ENCODE results near the gene NDUFB10. TPM values are rescaled to one million over a fixed set of nuclear protein-coding genes. Genes with fewer than 3 reads are reported as not detected.

NDUFB10 gene
- total RNA-seq, 1 experiment from 2014 or later = 206 TPM

GRCh38 chr16:1998852-1999801, 39.8 kb downstream of the NDUFB10 start:
- no peak for DNase-seq (ENCODE audit: extremely low read depth, low read depth)

GRCh38 chr16:1999866-2000514, 40.7 kb downstream of the NDUFB10 start:
- DNase-seq (ENCODE audit: extremely low read depth, low read depth) = no peak

GRCh38 chr16:2001035-2001434, 41.7 kb downstream of the NDUFB10 start:
- DNase-seq (ENCODE audit: extremely low read depth, low read depth) = no peak

GRCh38 chr16:2001456-2002355, 42.4 kb downstream of the NDUFB10 start:
- no peak for DNase-seq (ENCODE audit: extremely low read depth, low read depth)

DNA sequence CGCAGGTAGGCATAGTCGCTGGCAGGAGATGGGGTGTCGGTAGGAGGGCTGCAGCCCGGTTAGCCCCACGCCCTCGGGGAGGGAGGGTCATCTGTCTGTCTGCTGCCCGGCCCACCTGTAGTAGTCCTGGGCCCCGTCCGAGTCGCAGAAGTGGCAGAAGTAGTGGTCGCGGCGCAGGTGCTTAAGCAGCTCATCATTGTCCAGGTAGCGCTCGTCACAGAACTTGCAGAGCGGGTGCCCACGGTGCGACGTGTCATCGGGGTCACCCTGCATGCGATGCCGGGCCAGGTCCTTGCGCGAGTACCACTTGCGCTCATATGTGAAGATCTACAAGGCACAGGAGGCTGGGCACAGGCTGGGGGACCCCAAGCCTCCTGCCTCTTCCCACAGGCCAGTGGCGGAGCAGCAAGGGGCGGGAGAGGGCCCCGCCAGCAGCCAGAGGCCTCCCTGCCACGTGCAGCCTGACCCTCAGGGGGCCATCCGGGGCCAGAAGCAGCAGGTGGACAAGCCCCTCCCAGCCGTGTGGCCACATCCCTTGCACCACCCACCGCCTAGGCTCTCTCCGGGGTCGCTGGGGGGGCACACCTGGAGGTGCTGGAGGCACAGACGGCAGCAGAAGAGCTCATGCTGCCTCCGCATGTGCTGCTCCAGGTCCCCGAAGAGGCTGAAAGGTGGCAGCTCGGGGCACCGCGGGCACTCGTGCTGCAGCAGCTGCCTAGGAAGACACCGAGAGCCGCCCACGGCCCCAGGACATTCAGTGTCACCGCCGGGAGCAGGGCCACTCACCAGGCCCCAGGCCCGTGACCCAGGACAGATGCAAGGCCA, 43.3 kb downstream of the NDUFB10 start:
- no peak for DNase-seq (ENCODE audit: extremely low read depth, low read depth)

DNA sequence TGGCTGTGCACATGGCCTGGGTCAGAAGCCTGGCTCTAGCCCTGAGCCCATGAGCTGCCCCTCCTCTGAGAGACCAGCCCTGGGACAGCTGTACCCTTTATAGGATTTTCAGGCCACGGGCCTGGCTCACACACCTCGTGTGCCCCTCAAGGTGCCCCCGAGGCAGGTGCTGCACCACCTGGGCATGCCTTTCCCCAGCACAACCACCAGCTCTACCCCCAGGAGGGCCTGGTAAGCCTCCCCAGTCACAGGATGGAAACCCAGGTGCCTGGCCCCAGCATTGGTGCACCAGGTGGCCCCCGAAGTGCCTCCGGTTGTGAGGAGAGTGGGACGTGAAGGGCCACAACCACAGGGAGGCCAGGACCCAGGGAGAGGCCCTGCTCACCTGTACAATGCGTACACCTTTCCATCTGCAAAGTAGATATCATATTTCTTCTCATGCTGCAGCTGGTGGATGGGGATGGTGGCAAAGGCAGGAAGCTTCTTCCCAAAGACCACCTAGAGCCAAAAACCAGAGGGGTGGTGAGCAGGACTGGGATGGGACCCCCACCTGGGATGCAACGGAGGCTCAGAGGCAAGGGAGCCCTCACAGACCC, 44.0 kb downstream of the NDUFB10 start:
- DNase-seq (ENCODE audit: extremely low read depth, low read depth) = no peak

DNA sequence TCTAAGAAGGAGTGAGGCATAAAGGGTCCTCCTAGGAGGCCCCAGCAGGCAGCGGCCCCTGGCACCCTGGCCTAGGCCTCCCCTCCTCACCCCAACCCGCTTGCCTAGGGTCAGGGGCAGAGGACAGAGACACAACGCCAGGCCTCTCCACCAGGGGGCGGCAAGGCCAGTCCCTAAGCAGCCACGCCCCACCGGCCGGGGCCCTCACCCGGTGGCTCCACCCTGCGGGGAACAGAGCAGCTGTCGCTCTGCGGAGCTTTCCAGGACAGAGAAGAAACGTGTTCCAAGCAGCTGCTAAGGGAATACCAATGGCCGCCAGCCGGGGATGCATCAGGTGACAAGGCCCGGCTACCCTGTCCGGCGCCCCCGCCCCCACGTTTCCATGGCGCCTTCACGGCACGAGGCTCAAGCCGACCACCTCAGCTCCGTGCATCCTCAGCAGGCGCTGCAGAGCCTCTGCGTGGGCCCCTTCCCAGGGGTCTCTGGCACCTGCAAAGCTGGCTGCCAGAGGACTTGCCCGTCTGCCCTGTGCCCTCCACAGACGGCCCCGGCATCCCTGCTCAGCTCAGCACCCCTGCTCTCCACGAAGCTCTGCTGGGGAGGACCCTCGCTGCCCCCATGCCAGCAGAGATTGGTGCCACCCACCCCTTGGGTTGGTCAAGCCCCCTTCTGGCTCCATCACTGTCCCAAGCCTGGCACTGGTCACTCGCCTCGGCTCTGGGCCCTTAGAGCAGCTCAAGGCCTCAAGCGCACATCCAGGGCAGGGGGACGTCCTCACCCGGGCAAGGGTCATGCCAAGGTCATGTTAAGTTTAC, 44.7 kb downstream of the NDUFB10 start:
- DNase-seq (ENCODE audit: extremely low read depth, low read depth) = peak; percentile 91

DNA sequence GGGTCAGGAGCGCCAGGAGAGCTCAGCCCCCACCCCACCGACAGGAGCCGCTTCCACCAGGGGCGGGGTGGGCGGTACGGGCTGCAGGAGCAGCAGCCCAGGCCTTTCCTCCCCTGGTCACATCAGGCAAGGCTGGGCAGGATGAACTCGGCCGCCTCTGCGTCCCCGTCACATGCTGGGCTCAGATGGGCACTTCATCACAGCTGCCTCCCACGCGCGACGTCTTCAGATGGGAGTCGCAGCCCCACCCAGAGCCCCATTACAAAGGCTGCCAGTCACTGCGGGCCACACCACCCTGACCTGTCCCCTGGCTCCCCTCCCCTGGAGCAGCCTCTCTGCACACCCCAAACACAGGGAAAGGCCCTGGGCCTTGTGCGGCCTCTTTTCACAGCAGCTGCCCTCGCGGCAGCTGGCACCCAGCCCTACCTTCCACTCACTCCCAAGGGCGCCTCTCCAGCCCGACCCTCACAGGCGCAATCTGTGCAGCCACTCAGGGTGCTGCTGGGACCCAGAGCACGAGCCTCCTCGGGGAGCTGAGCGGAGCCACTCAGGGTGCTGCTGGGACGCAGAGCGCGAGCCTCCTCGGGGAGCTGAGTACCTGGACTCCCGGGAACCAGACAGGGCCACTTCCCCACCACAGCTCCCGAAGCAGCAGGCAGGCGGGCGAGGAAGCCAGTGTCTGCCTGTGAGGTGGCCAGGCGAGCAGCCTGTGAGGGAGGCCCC, 45.6 kb downstream of the NDUFB10 start:
- DNase-seq (ENCODE audit: extremely low read depth, low read depth) = no peak

DNA sequence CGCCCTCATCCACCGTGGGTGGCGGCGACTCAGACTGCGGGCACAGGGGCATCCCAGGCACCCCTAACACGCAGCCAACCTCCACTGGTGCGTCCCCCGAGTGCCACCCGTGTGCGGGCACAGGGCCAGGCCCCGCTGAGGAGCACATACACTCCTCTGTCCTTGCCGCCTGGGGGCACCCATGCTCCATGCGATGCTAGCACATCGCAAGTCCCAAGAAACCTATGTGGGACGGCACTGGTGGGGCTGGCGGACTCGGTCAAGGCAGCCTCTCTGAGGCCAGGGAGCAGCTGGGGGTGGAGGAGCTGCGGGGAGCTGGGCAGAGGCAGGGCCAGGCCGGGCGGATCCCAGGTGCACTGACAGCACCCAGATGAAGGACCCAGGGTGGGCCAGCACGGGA, 46.3 kb downstream of the NDUFB10 start:
- DNase-seq (ENCODE audit: extremely low read depth, low read depth) = peak; percentile 77

DNA sequence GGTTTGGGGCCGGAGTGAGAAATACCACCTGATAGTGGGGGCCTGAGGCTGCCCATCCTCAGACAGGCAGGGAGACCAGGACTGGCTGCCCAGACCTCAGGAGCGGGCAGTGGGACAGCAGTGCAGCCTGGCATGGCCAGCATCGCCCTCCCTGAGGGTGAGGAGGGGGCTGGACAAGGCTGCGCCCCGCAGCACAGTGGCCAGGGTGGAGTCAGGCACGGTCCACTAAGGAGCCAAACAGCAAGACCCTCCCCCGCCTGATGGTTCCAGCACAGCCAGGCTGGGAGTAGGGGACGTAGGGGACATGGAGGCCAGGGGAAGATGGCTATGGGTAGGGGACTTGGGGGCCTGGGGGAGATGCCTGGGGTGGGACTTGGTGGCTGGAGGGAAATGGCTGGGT, 47.0 kb downstream of the NDUFB10 start:
- no peak for DNase-seq (ENCODE audit: extremely low read depth, low read depth)

GRCh38 chr16:2007081-2007836, 47.9 kb downstream of the NDUFB10 start:
- no peak for DNase-seq (ENCODE audit: extremely low read depth, low read depth)

DNA sequence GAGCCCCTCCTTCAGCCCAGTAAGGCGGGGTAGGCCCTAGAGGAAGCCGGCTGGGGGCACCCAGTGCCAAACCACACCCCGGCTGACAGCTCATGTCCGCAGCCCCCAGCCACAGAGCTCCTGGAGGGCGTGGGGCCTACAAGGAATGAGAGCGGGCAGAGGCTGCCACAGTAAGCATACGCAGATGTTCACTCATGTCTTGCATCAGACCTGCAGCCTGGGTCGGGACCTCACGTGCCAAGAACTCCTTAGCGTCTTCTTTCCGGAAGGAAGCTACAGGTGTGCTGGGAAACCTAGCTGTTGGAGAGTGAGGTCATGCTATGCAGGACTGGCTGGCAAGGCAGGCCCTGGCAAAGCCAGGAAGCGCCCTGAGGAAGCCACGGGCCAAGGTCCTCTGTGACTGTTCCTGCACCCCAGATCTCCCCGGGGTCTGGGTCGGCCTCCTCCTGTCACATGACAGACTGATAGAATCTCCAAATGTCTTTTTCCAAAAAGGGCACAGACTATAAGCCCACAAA, 48.7 kb downstream of the NDUFB10 start:
- no peak for DNase-seq (ENCODE audit: extremely low read depth, low read depth)

GRCh38 chr16:2008631-2009163, 49.4 kb downstream of the NDUFB10 start:
- DNase-seq (ENCODE audit: extremely low read depth, low read depth) = no peak

GRCh38 chr16:2009164-2009711, 49.9 kb downstream of the NDUFB10 start:
- no peak for DNase-seq (ENCODE audit: extremely low read depth, low read depth)

GRCh38 chr16:2009791-2010510, 50.6 kb downstream of the NDUFB10 start, which contains the start of gene ZNF598:
Gene ZNF598, minus strand, starts transcription at chr16:2009821.
- peak; percentile 79 for DNase-seq (ENCODE audit: extremely low read depth, low read depth)

Measured in NCI-H460 (cell line).